OCI-LY7 (cell line): ENCODE results near the gene RPRD1B.

ENCODE experiments used
- CTCF ChIP-seq: fragments of 200-600 bp; sonication (generic); conservative IDR thresholded peaks from 2 replicates; pipeline ENCODE4 v1.5.1; 2014; ENCODE audit warnings: mild to moderate bottlenecking, antibody characterized with exemption, low read length, moderate library complexity, mixed read lengths
- EZH2phosphoT487 ChIP-seq: fragments of 200-600 bp; sonication (generic); IDR thresholded peaks from 2 replicates; pipeline ENCODE4 v1.6.1; 2018; ENCODE audit warnings: low read depth, borderline replicate concordance, mild to moderate bottlenecking, mixed run types, antibody characterized with exemption, low read length, moderate library complexity, mixed read lengths

GRCh38 chr20:38005903-38006302, 27.6 kb upstream of the RPRD1B start:
- TF ChIP-seq CTCF (no peak), EZH2phosphoT487 (no peak)
